Activated CD4-positive, alpha-beta T cell treated with anti-CD3 and anti-CD28 coated beads, Interleukin-2, amount 50 U/mL, for 16 hours (primary cell): ENCODE measurements around the gene C1orf50.
"Not testable (repeated sequence)": the region's sequence is repeated elsewhere in the genome, so short reads cannot be mapped to it uniquely, and the experiment has no call there.

Experiments
- DNase-seq: peaks from one replicate; pipeline ENCODE4 v3.0.0-alpha.2; 2020

Gene C1orf50

DNA sequence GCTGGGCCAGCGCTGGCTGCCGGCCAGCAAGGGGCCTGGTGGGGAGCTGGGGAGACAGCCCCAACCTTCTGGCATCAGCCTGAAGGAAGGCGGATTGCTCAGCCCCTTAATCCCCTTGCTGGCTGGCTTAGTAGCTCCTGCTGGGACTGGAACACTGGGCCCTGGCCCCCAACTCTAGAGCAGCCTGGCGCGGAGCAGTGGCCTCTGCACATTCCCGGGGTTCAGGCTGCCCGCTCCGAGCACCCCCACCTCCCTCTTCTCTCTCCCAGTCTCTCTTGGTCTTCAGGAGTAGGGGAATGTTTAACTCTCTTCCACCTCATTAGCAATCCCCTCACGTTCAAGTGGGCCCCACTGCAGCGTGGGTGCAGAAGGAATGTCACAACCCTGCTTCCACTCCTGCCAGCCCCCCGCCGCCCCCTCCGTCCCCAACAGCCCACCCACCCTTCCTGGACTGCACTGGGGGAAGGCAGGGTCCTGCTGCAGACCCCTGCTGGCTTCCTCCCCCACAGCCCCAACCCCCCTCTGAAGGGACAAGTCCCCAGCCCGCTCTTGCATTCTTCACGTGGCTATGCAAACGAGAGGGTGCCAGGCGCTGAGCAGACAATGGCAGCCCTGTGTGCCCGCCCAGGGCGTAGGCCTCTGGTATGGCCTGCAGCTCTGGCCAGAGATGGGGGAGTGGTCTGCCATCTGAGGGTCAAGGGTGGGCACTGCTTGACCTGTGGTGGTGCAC, 26.0 kb upstream of the C1orf50 start:
- no peak for DNase-seq

DNA sequence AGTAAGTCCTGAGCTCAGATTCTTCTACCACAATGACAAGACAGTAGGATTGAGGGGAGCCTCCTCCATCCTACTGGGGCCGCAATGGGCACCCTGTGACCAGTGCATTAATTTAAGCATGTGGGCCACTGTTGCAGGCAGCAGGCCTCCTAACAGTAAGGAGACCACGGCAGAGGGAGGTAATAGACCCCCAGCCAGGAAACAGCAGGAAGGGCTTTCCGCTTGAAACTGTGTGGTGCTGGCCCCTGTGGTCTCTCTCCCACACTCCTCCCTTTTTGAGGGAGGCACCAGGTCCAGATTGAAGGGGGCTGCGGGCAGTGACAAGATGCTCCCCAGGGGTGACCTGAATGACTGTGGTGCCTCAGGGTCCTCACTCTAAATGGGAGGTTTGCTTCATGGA, 25.3 kb upstream of the C1orf50 start:
- DNase-seq = no peak

DNA sequence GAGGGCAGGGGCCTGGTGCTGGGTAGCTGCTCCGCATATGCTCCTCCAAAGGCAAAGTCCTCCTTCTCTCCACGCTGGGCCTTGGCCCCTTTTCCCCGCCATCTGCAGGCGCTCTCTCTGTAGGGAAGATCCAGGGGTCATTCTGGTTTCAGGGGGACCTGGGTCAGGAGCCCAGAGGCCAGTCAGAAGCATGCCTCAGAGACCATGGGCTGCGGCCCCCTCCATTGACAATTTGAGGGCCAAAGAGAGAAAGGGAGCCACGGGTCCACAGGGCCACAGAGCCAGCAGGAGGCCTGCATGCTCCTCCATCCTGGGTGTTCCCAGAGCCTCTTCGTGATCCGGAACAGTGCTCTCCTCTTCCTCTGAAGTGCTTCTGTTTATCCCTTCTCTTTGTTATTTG, 24.9 kb upstream of the C1orf50 start:
- no peak for DNase-seq

DNA sequence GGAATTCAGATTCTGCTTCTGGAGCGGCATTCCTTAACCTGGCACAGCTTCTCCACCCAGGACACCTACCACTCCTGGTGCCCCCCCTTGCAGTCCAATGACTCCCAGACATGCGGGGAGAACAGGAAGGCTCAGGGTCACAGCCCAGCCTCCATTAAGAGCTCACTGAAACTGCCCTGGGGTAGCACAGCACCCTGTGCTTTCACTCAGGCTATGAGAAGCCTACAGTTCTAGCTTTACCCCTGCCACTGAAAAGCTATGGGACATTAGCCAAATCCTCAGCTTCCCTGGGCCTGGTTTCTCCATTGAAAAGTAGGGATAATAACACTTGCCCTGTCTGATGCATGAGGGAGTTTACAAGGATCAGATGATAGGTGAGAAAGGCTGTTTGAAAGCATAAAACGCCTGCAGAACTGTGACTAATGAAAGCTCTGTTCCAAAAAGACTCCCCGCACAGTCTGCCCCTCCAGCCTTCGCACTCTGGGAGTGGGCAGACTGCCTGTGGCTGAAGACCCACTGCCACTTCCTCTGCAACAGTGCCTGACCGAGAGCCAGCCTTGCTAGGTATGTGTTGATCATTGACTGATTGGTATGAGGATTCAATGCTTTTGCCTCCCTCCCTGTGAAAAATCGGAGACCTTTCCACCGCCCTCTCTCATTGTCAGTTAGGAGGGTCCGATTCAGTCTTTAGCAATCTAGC, 24.3 kb upstream of the C1orf50 start:
- no peak for DNase-seq

DNA sequence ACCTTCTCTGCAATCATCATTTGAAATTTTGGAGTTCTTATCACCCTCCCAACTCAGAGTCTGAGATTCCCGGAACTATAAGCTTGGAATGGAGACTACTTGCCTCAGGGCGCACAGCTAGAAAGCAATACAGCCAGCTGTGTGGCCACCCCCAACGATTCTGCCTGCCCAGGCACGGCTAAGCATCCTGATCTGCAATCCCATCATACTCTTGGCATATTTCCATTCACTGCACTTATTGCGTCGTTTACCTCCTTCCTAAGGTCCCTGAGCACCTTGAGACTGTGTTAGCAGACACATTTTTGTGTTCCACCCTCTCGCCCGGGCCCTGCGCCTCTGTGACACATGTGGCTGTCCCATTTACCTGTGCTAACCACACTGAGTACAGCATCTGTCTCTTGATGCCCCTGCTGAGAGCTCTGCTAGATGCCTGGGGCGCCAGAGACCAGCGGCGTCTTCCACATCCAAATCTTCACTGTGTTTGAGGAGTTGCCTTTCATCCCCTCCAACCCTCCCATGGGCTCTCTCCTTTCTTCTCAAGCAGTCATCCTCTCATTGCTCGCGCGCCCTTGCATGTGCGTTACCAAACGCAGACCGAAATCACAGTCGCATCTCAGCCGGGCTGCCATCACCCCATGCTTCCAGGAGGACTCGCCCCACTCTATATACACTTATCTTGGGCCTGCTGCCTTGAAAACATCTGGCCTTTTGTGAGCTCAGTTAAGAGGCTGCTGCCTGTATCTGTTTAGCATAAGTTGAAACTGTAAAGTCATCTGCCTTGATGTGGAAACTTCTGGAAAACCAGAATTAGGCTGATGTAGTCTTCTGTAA, 23.5 kb upstream of the C1orf50 start:
- DNase-seq = no peak

DNA sequence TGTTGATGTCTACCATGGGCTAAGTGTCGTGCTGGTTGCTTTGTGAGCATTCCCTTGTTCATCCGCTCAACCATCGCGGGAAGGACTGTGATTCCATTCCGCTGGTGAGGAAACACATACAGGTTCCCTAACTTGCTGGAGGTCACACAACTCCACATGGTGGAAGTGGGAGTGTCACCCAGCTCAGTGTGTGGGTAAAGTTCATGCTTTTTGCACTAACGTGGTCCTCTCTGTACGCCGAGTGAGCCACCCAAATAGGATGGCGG, 23.0 kb upstream of the C1orf50 start:
- no peak for DNase-seq

DNA sequence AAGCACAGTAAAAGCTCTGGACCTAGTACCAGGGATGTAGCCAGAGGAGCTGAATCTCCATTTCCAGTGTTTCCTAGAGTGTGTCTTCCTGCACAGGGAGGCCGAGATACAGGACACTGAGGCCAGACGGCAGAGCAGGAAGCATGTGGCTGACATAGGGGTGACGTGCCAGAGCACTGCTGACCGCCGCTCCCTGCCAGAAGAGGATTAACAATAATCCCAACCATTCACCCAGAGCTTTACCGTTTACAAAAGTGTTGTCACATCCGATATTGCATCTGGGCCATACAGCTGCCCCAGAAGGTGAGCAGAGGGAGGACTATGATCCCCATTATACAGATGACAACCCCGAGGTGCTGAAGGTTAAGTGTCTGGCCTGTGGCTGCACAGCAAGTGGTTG, 21.2 kb upstream of the C1orf50 start:
- DNase-seq = no peak

DNA sequence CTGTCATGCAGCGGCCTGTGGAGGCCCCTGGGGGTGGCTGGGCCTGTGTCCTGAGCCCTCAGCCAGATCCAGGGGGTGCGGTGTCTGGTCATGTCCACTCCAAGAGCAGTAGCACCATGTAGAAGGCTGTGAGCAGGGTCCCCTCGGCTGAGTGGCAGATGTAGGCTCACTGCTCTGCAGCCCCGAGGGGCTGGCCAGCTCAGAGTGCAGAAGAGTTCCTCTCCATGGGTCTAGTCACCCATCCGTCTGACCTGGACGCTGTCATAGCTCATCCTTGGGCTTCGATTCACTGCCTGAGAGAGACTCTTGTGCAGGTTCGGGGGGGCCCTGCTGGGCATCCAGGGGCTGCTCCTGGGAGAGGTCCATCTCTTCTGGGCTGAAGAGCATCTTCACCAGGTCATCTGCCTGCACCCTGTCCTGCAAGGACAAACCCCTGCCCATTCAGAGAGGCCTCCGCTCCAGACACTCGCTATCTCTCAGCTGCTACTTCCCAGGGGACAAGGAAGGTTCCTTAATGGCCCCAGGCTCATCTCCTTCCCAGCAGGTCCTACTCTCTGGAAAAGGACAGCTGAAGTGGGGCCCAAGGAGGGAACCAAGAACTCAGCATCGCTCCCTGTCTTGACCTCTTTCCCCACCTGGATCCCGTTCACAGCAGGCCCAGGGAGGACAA, 20.5 kb upstream of the C1orf50 start:
- DNase-seq = no peak

DNA sequence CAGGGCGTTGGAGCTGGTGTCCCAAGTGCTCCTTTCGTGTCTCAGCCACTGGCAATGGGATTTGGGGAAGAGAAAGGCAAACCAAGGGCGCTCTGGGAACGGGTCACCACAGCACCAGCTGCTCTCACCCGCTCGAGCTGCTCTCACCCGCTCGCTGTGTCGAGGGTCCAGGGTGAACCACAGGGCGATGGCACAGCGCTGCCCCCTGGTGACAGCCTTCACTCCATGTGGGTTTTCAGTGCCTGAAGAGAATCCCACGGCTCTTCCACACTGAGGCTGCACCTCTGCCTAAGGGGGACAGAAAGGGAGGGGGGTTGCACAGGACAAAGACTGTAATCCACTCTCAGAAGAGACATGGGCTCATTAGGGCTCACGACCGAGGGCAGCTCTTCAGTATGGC, 19.9 kb upstream of the C1orf50 start:
- peak; percentile 20 for DNase-seq

DNA sequence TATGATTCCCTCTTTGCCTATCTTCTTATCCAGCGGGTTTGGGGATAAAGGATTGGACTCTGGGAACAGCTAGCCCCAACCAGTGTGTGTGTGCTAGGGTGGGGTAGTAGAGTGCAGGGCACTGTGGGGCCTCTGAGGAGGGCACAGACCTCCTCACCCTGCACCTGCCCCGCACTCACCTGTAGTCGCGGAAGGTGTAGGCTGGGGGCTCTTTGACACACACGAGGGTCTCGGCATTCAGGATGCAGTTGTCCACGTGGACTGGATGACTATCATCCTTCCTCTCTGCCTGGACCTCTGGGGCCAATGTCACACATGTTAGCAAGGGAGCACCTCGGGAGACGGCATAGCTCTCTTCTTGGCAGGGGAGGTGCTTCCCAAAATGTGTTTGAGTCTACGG, 19.0 kb upstream of the C1orf50 start:
- no peak for DNase-seq

DNA sequence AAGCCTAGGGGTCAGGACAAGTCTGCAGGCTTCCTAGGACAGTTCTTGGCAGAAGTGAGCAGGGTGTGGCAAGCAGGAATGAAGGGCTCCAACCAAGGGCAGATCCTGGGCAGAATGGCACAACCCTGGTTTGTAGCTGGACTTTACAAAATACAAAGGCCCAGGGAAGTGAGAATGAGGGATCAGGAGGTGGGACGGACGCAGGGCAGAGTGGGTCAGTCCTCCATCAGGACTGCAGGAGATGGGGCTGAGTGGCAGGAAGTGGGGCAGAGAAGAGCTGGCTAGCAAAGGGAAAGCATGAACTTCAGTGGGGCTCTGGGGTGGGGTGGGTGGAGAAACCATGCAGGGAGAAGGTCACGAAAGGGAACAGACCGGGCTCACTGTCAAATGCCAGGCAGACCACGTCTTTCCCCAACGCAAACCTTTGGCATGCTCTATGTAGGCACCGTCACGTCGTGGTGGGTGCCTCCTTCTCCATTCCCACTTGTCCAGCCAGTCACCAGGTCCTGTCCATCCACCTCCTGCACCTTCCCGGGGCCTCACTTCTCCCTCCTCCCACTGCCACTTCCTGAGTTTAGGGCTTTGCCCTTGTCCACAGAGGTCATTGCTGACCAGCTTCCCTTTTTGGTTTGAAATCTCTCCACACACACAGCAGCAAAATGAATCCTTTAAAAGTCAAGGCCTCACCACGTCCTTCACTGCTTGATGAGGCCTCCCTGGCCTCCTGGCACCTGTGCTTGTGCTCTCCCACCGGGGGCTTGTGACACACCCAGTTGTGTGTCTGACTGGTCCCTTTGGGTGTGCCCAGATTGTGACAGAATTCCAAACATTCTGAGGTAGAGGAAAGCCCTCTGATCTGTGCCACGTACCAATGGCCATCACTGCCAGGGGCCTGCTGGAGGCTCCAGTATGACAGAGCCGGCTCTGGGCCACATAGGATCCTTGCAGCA, 18.3 kb upstream of the C1orf50 start:
- no peak for DNase-seq

DNA sequence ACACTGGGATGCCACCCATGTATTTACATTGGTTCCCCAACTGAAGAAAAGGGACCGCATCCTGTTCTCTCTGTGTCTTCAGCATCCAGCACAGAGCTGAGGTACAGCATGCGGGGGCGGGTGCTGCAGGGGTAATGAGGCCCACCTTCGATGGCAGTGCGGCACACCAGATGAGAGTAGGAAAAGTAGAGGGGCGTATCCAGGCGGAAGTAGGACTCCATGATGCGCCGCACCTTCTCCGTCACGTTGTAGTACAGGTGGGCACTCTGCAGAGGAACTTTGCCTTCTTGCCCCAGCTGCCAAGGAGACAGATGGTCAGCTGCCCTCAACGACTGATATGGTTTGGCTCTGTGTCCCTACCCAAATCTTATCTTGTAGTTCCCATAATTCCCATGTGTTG, 17.0 kb upstream of the C1orf50 start:
- no peak for DNase-seq

DNA sequence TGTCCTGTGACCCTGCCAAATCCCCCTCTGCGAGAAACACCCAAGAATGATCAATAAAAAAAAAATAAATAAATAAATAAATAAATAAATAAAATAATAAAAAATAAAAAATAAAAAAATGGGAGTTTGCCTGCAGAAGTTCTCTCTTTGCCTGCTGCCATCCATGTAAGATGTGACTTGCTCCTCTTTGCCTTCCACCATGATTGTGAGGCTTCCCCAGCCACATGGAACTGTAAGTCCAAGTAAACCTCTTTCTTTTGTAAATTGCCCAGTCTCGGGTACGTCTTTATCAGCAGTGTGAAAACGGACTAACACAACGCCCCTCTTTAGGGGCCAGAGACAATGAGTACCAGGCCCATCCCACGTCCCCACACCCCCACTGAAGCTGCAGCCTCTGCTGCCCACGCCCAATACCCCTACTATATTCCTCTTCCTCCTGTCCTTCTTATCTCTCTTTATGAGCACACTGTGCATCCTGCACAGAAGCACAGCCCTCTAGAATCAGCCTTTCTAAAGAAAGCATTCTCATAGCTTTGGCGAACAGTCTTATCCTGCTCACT, 15.5 kb upstream of the C1orf50 start:
- DNase-seq = not testable (repeated sequence)

DNA sequence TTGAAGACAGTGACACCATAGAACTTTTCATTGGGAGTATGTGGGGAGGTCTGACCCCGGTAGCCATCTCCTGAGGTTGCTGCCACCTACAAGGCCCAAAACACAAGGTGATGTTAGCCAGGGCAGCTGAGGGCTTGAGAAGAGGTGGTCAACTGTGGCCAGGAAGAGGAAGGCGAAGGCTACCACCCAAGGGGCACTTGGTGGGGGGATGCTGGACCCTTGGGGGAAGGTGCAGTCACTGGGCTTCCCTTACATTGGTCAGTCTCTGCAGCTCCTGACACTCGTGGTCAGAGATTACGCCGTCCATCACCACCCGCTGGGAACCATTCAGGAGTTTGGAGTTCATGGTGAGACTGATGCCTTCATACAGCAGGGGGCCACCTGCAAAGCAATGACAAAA, 14.8 kb upstream of the C1orf50 start:
- no peak for DNase-seq

DNA sequence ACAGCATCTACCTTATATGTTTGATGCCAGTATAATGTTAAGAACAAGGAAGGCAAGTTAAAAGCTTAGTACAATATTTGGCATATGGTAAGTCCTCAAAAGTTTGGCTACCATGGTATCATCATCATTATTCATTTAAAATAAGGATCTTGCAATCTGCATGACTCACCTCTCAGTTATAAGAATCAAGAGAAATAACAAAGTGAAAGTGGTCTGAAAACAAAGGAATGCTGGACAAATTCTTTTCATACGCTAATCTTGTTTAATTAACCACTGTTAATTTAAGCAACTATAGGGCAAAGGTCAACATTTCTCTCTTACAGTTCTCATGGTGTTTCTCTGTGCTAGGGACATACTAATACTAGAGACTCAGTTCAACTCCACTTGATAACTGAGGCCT, 14.0 kb upstream of the C1orf50 start:
- no peak for DNase-seq

DNA sequence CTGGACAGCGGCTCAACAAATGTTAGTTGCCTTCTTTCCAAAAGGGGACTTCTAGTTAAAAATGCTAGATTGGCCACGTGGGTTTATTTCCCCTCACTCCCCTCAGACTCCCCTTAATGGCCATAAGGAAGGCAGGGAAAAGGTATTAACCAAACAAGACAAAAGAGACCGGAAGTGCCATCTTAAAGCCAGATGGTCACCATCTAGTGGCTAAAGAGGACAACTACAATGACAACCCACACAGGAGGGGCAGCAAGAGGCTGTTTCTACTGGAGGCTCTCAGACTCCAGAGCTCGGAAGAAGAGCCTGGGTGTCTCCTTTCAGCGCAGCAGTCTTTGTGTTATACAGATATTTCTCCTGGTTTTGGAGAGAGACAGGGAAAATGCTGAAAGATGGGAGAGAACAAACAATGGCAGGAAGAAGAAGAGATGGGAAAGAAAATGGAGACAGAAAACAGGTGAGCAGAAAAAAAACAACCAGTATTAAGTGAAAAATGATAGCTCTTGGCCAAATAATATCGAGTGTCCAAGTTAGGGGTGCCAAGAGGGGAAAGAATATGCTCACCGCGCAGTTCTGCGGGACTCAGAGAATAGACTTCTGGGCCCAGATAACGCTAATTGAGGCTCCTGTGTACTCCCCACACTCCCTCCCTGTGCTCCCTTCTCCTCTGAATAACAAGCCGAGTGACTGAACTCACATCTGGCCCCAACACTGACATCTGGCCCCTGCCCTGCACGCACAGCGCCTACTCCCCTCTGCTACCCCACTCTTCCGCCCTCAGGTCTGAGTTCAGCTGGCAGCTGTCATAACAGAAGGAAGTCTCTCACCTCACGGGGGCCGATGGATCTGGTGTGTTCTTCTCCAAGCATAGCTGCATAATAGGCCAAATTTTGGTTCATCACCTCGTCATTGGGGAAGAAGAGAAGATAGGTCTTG, 9.8 kb upstream of the C1orf50 start:
- peak; percentile 24 for DNase-seq

DNA sequence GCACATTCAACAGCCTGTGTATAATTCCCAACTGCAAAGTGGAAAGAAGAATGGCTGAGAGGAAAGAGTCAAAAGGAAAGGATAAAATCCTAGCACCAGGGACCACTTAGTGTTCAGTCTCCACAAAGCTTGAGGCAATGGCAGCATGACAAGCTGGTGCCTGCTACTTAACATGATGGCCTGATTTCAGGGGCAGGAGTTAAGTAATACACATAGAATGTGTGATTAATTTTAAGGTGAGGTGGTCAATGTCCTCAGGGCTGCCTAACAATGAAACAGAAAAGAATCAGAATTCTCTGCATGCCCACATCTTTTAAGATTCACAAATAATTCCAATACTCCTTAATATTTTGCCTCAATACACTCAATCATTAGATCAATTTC, 9.2 kb upstream of the C1orf50 start:
- DNase-seq = no peak

DNA sequence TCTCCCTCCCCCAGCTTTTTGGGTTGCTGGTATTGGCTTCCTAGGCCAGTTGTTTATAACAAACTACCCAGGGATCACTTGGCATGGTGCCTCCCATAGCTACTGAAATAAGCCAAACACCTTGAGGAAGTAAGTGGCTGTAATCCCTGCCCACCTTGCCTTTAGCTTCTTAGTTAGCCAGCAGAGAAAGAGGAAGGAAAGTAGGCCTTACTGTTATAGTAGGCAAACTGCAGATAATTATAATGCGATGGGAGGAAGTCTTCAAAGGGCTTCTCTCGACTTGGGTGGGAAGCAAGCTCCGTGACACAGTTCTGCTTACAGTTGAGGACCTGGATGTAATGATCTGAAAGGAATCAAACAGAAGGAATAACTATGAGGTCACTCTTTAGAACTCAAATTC, 8.4 kb upstream of the C1orf50 start:
- no peak for DNase-seq

DNA sequence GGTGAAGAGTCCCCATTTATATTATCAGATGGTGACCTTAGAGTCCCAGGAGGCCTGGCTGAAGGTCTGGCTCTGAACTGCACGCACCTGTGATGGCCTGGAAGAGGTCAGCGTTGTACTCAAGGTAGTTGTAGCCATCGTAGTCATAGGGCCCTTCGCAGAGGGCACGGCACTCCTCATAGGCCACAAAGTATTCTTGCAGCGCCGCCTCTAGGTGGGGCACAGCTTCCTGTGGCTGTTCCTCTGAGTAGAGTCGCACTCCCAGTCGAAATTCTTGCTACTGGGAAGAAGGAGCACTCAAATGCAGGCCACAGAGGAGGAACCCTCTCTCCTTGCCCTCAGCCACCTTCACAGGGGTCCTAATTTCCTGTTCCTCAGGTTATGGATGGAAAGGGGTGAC, 7.9 kb upstream of the C1orf50 start:
- DNase-seq = no peak

DNA sequence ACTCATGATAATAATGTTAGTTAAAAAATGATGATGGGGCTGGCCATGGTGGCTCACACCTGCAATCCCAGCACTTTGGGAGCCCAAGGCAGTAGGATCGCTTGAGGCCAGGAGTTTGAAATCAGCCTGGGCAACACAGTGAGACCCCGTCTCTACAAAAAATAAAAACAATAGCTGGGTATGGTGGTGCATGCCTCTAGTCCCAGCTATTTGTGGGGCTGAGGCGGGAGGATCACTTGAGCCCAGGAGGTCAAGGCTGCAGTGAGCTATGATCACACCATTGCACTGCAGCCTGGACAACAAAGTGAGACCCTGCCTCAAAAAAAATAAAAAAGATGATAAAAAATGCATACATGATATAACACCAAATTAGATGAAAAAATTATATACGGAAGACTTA, 5.5 kb upstream of the C1orf50 start:
- DNase-seq = no peak

DNA sequence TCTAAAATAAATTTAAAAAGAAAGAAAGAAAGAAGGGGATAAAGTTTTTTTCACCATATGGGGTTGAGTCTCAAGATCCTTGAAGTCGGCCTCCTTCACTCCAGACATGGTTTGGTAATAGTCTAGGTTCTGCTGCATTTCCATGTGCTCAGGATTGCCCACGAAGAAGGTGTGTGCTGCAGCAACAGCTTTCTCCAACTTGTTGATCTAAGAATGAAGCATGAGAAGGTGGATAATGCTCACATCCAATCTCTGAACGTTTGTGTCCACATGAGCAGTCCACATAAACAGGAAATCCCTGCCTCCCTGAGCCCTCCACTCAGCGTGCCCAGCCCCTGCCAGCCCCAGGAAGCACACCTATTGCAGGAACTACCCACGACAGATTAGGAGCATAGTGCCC, 4.8 kb upstream of the C1orf50 start:
- DNase-seq = no peak
